Mammary epithelial cell (primary cell): Measurements from ENCODE around the gene USP32.

Experiments
- EZH2 ChIP-seq: IDR thresholded peaks from 2 replicates; pipeline ENCODE4 v1.6.1; 2012; ENCODE audit warnings: low read length, inconsistent platforms, borderline replicate concordance
- TF ChIP-seq, protein P1 (sequence below), 2 donors: IDR thresholded peaks in 1 of 2; conservative IDR thresholded peaks in 1 of 2; 2 replicates each; pipeline ENCODE4 v1.5.1; 2011 to 2012; ENCODE audit warnings: inconsistent platforms in 2 of 2, low read length in 2 of 2, mild to moderate bottlenecking in 2 of 2, control low read depth in 1 of 2, low read depth in 1 of 2; ENCODE audit not compliant: insufficient read depth in 1 of 2; ENCODE audit errors: extremely low read depth in 1 of 2

DNA sequence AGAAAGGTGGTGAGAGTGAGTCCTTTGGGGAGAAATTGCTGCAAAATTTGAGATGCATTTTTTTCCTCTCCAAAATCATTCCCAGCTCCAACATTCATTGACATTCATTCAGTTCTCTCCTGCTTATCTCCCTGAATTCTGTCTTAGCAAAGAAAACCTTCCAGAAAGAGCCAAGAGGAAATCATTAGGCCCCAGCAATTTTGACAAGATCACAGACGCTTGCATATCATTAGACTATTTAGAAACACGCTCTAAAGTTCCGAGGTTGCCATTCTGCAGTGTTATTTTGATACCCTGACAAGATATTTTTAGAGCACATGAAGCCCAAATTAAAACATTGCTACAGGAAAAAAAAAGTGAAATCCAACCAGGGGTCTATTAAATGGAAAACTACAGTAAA lies 20.8 kb upstream of the USP32 start:
- TF ChIP-seq, protein P1, sequence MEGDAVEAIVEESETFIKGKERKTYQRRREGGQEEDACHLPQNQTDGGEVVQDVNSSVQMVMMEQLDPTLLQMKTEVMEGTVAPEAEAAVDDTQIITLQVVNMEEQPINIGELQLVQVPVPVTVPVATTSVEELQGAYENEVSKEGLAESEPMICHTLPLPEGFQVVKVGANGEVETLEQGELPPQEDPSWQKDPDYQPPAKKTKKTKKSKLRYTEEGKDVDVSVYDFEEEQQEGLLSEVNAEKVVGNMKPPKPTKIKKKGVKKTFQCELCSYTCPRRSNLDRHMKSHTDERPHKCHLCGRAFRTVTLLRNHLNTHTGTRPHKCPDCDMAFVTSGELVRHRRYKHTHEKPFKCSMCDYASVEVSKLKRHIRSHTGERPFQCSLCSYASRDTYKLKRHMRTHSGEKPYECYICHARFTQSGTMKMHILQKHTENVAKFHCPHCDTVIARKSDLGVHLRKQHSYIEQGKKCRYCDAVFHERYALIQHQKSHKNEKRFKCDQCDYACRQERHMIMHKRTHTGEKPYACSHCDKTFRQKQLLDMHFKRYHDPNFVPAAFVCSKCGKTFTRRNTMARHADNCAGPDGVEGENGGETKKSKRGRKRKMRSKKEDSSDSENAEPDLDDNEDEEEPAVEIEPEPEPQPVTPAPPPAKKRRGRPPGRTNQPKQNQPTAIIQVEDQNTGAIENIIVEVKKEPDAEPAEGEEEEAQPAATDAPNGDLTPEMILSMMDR (conservative IDR thresholded peaks at IDR 0.05 in 1 of 2, IDR thresholded peaks at IDR 0.05 in 1 of 2; ENCODE audit: extremely low read depth in 1 of 2, insufficient read depth in 1 of 2, low read depth in 1 of 2, low read length in 2 of 2), result no peak
- no peak for TF ChIP-seq EZH2
